ENCODE data around the gene APOBEC2.
A peak's percentile ranks its signal among the peaks of the same experiment; 100 is the strongest.

- no peak for TF ChIP-seq REST (IDR thresholded peaks at IDR 0.05; ENCODE audit: low read depth)
- TF ChIP-seq CREB1 (IDR thresholded peaks at IDR 0.05; ENCODE audit: low read depth), result no peak
- no peak for TF ChIP-seq EP300 (IDR thresholded peaks at IDR 0.05; ENCODE audit: borderline replicate concordance)
- TF ChIP-seq RAD21 (IDR thresholded peaks at IDR 0.05; ENCODE audit: low read depth), result no peak
- TF ChIP-seq ZBTB7A (IDR thresholded peaks at IDR 0.05; ENCODE audit: low read depth), result no peak
- no peak for TF ChIP-seq EGR1 (IDR thresholded peaks at IDR 0.05)
- TF ChIP-seq TAF1 (IDR thresholded peaks at IDR 0.05; ENCODE audit: low read depth), result no peak
- no peak for TF ChIP-seq TEAD4 (IDR thresholded peaks at IDR 0.05)
- 0 out of 2 replicates have a peak, but pooled peaks have one; percentile 7 for TF ChIP-seq YY1 (IDR thresholded peaks at IDR 0.05; ENCODE audit: low read depth)
- no peak for TF ChIP-seq NFIC (IDR thresholded peaks at IDR 0.05)
- TF ChIP-seq FOXM1 (IDR thresholded peaks at IDR 0.05; ENCODE audit: borderline replicate concordance, low read depth), result no peak
Observed at GRCh38 chr6:41028561-41029412, 24.2 kb upstream of the APOBEC2 start.

Data from Ishikawa (cell line).